ENCODE data around the gene PAGR1.

DNA sequence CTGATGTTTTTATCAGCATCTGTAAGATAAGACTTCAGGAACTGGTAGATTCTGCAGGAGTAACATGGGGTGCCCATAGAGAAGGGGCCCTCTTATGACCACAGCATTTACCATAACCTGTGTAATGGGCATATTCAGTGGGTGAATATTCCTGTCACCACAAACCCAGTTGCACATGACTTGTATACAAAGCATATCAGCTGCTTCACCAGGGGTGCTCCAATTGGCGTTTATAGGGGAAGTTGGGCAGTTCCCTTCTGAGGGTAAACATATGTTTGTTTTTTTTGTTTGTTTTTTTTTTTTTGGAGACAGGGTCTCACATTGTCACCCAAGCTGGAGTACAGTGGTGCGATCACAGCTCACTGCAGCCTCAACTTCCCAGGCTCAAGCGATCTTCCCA lies 49.4 kb upstream of the PAGR1 start:
- TF ChIP-seq, protein P1, sequence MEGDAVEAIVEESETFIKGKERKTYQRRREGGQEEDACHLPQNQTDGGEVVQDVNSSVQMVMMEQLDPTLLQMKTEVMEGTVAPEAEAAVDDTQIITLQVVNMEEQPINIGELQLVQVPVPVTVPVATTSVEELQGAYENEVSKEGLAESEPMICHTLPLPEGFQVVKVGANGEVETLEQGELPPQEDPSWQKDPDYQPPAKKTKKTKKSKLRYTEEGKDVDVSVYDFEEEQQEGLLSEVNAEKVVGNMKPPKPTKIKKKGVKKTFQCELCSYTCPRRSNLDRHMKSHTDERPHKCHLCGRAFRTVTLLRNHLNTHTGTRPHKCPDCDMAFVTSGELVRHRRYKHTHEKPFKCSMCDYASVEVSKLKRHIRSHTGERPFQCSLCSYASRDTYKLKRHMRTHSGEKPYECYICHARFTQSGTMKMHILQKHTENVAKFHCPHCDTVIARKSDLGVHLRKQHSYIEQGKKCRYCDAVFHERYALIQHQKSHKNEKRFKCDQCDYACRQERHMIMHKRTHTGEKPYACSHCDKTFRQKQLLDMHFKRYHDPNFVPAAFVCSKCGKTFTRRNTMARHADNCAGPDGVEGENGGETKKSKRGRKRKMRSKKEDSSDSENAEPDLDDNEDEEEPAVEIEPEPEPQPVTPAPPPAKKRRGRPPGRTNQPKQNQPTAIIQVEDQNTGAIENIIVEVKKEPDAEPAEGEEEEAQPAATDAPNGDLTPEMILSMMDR (IDR thresholded peaks at IDR 0.05): no peak
- no peak for TF ChIP-seq ZFX (IDR thresholded peaks at IDR 0.05; ENCODE audit: borderline replicate concordance)

All from 22Rv1 (cell line).